ENCODE results near the gene CLEC20A. TPM values are rescaled to one million over a fixed set of nuclear protein-coding genes. Genes with fewer than 3 reads are reported as not detected.

CLEC20A gene
- polyA plus RNA-seq, 2 donors: not detected

DNA sequence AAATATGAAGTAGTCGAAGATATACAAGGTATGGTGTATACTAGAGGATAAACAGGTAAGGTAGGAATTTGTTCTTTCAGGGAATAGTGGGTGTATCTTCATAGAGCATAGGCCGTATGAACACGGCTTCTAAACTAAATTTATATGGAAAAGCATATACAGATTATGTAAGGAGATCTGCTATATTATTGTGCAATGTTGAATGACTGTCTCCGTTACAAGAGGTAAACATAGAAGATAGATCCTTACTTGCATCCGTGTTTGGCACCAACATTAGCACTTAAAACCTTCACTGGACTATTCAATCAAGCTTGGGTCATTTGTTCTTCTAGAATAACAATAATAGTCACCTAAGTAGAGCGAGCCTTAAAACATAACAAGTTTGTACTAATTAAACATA is 45.9 kb downstream of the CLEC20A start:
- no peaks in the 10 kb centered on the region for H3K4me1 ChIP-seq (ENCODE audit: control insufficient read depth in 2 of 2, insufficient read depth in 2 of 2, low read length in 1 of 2)

DNA sequence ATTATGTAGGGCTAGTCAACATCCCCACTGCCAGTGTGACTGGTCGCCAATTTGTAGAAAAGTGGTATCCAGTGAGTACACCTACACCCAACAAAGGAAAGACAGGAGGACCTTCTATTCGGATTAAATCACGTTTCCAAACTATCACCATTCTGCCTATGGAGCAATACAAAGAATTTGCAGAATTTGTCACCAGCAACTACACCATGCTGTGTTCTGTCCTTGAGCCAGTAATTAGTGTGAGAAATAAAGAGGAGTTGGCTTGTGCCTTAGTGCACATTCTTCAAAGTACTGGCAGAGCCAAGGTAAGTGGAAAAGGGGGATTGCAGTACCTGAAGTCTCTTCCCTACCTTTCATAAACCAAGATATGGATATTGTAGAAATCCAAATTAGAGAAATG is 53.8 kb downstream of the CLEC20A start:
- 88 to 94% methylated on average over 3 of the region's 3 CpGs for WGBS, 2 donors
- Histone ChIP-seq H3K9me3 (ENCODE audit: control insufficient read depth in 2 of 2, insufficient read depth in 1 of 2, low read depth in 1 of 2, low read length in 1 of 2) (no peaks in the 10 kb centered on the region), H3K27ac (ENCODE audit: low read depth in 2 of 2, low read length in 1 of 2) (no peak overlapping the region), H3K36me3 (ENCODE audit: control insufficient read depth in 2 of 2, insufficient read depth in 2 of 2, low read length in 1 of 2) (no peaks in the 10 kb centered on the region), H3K4me1 (ENCODE audit: control insufficient read depth in 2 of 2, insufficient read depth in 2 of 2, low read length in 1 of 2) (no peaks in the 10 kb centered on the region), H3K27me3 (ENCODE audit: control insufficient read depth in 1 of 2, insufficient read depth in 2 of 2, low read length in 2 of 2) (no peaks in the 10 kb centered on the region), H3K4me3 (ENCODE audit: low read depth in 1 of 2, low read length in 2 of 2) (no peak overlapping the region)

More for the DNA sequence above, 45.9 kb downstream of the CLEC20A start:
- Histone ChIP-seq H3K27me3 (ENCODE audit: control insufficient read depth in 1 of 2, insufficient read depth in 2 of 2, low read length in 2 of 2) (no peaks in the 10 kb centered on the region), H3K36me3 (ENCODE audit: control insufficient read depth in 2 of 2, insufficient read depth in 2 of 2, low read length in 1 of 2) (peaks cover 5 to 6% of the 10 kb centered on the region in 2 donors), H3K4me3 (ENCODE audit: low read depth in 1 of 2, low read length in 2 of 2) (no peak overlapping the region), H3K27ac (ENCODE audit: low read depth in 2 of 2, low read length in 1 of 2) (no peak overlapping the region), H3K9me3 (ENCODE audit: control insufficient read depth in 2 of 2, insufficient read depth in 1 of 2, low read depth in 1 of 2, low read length in 1 of 2) (no peaks in the 10 kb centered on the region)
- WGBS, 2 donors: 94% methylated on average over 6 of the region's 6 CpGs

DNA sequence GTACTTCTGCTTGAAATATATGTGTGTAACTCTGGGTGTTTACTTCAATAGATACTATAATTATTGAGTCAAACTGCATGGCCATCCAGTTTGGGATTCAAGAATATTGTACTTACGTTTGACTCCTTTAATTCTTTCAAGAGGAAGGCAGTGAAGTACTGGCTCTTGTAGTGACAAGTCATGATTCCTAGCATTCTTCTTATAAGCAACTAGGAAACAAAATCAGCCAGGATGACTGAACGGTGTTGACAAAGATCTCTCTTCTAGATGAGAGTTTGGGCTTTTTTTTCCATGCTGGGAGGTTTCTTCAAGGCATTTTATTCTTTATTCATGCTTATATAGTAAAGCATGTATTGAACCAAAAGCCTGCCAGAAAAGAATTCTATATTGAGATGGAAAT is 58.3 kb downstream of the CLEC20A start:
- WGBS, 2 donors: 39 to 55% methylated on average over 2 of the region's 2 CpGs
- Histone ChIP-seq H3K27me3 (ENCODE audit: control insufficient read depth in 1 of 2, insufficient read depth in 2 of 2, low read length in 2 of 2) (no peaks in the 10 kb centered on the region), H3K4me3 (ENCODE audit: low read depth in 1 of 2, low read length in 2 of 2) (no peak overlapping the region), H3K9me3 (ENCODE audit: control insufficient read depth in 2 of 2, insufficient read depth in 1 of 2, low read depth in 1 of 2, low read length in 1 of 2) (no peaks in the 10 kb centered on the region), H3K4me1 (ENCODE audit: control insufficient read depth in 2 of 2, insufficient read depth in 2 of 2, low read length in 1 of 2) (no peaks in the 10 kb centered on the region), H3K27ac (ENCODE audit: low read depth in 2 of 2, low read length in 1 of 2) (no peak overlapping the region), H3K36me3 (ENCODE audit: control insufficient read depth in 2 of 2, insufficient read depth in 2 of 2, low read length in 1 of 2) (no peaks in the 10 kb centered on the region)

DNA sequence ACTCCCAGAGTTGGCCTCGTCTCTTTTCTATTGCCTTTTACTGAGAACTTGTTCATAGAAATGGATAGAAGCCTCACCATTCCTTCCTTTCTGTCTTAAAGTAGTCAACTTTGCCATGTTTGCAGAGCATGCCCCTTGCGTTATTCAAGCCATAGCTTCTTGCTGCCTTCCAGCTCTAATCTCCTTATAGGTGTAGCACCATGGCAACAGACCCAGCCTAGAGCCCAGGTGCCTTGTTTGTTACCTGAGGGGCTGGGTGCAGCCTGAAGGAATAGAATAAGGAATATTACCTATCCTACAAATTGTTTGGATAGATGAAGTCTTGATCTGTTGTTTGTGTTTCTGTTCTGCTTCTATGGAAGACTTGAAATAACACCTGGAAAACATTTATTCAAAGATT is 59.9 kb downstream of the CLEC20A start:
- H3K4me1 ChIP-seq (ENCODE audit: control insufficient read depth in 2 of 2, insufficient read depth in 2 of 2, low read length in 1 of 2): no peaks in the 10 kb centered on the region
- H3K27ac ChIP-seq (ENCODE audit: low read depth in 2 of 2, low read length in 1 of 2): no peak overlapping the region

DNA sequence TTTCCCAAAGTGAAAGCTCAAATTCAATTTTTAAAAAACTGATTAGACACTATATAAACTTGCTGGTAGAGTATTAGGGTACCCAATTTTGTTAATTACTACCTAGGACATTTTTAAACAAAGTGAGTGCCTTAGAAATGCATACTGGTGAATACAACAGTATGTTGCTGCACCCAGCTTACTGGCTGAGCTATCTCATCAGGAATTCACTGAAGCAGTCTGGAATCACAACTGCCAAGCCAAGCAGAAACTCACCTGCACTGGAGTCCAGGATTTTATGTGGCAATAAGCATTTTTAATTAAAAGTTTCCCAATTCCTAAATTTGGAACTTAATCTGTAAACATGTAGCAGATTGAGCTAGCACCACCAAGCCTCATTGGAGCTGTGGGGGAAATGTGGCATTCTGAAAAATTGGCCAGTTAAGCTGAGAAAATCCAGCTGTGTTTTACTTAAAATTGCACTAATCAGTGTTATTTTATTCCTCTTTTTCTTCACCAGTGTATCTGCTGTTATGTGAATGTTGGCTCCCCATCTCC is 61.8 kb downstream of the CLEC20A start:
- Histone ChIP-seq H3K9me3 (ENCODE audit: control insufficient read depth in 2 of 2, insufficient read depth in 1 of 2, low read depth in 1 of 2, low read length in 1 of 2) (no peaks in the 10 kb centered on the region), H3K27ac (ENCODE audit: low read depth in 2 of 2, low read length in 1 of 2) (peak overlapping the region; percentile 29 to 70), H3K27me3 (ENCODE audit: control insufficient read depth in 1 of 2, insufficient read depth in 2 of 2, low read length in 2 of 2) (no peaks in the 10 kb centered on the region), H3K36me3 (ENCODE audit: control insufficient read depth in 2 of 2, insufficient read depth in 2 of 2, low read length in 1 of 2) (no peaks in the 10 kb centered on the region), H3K4me1 (ENCODE audit: control insufficient read depth in 2 of 2, insufficient read depth in 2 of 2, low read length in 1 of 2) (no peaks in the 10 kb centered on the region), H3K4me3 (ENCODE audit: low read depth in 1 of 2, low read length in 2 of 2) (no peak overlapping the region)

More for the DNA sequence above, 59.9 kb downstream of the CLEC20A start:
- Histone ChIP-seq H3K27me3 (ENCODE audit: control insufficient read depth in 1 of 2, insufficient read depth in 2 of 2, low read length in 2 of 2) (no peaks in the 10 kb centered on the region), H3K4me3 (ENCODE audit: low read depth in 1 of 2, low read length in 2 of 2) (no peak overlapping the region), H3K9me3 (ENCODE audit: control insufficient read depth in 2 of 2, insufficient read depth in 1 of 2, low read depth in 1 of 2, low read length in 1 of 2) (no peaks in the 10 kb centered on the region), H3K36me3 (ENCODE audit: control insufficient read depth in 2 of 2, insufficient read depth in 2 of 2, low read length in 1 of 2) (no peaks in the 10 kb centered on the region)
- WGBS, 2 donors: 84% methylated on average over 2 of the region's 2 CpGs

DNA sequence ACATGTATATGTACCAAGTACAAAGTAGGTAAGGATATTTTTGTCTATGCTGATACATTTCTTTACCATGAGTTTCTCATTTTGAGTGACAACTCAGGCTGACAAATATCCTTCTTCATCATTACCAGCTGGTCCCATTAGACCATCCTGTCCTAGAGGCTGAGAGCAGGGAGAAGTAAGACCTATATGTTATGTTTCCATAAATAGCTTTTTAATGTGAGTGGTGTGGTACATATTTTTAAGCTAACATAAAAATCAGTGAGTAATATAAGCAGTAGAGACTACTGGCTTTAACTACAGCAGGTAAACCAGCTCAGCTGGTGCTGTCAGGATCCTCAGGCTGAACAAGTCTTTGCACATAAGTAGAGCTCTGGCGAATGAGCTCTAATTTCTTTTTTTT is 62.4 kb downstream of the CLEC20A start:
- Histone ChIP-seq H3K4me1 (ENCODE audit: control insufficient read depth in 2 of 2, insufficient read depth in 2 of 2, low read length in 1 of 2) (no peaks in the 10 kb centered on the region), H3K27ac (ENCODE audit: low read depth in 2 of 2, low read length in 1 of 2) (no peak overlapping the region), H3K27me3 (ENCODE audit: control insufficient read depth in 1 of 2, insufficient read depth in 2 of 2, low read length in 2 of 2) (no peaks in the 10 kb centered on the region), H3K36me3 (ENCODE audit: control insufficient read depth in 2 of 2, insufficient read depth in 2 of 2, low read length in 1 of 2) (no peaks in the 10 kb centered on the region), H3K9me3 (ENCODE audit: control insufficient read depth in 2 of 2, insufficient read depth in 1 of 2, low read depth in 1 of 2, low read length in 1 of 2) (no peaks in the 10 kb centered on the region), H3K4me3 (ENCODE audit: low read depth in 1 of 2, low read length in 2 of 2) (no peak overlapping the region)
- WGBS, 2 donors: 49 to 61% methylated on average over 1 of the region's 1 CpG

Other genes with a start within 250 kb of the CLEC20A start
- gene TEX35, start 16.1 kb upstream of the CLEC20A start, polyA plus RNA-seq: under 1 TPM; 0.11 to 0.39 TPM
- gene RALGPS2, start 228.3 kb upstream of the CLEC20A start, polyA plus RNA-seq: 1 to 10 TPM; 7.6 to 8.6 TPM

Measured in esophagus (tissue), 2 donors.